HG02885 (cell line): ENCODE results near the gene FRMD4B.

Experiments
- ATAC-seq: cut with Tn5 transposase; IDR thresholded peaks from one replicate; pipeline ENCODE4 v1.9.1; 2021; ENCODE audit warnings: mild to moderate bottlenecking; ENCODE audit not compliant: unreplicated experiment, poor library complexity

Gene FRMD4B

DNA sequence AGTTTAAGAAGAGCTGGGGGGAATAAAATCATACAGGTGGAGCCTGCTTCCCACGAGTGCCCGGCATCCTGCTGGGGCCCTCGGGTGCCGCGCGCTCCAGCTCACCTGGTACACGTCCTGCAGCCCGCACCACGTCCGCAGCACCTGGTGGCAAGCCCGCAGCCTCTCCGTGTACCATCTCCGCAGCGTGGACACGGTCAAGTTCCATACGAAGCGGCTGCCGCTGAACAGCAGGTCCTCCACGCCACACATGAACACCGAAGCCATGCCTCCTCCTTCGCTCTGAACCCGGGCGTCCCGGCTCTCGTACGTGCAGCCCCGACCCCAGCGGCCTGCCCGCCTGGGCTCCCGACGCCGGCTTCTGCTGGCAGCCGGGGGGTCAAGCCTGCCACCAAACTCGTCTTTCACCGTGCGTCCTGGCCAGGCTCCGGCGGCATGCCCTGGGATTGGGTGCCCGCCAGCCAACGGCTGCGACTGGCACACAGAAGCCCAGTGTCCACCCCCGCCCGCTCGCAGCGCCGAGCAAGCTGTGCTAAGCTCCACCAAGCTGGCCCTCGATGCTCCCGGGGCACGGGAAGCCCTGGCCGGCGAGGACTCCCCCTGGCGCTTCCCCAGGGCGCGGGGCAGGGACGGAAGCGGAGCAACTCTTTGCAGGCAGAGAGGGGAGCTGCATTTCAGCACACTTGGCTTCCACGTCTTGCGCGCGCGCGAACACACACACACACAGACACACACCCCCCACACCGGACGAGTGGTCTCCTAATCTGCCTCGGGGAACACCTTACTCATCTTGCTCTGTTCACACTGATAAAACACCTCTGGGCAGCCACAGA lies at the start of gene FRMD4B:
Gene FRMD4B (minus strand): TSS at position 366 of the 833 bp plus-strand sequence. CDS start 99 bp downstream, at position 267.
- peak; percentile 53 for ATAC-seq

- ATAC-seq = peak; percentile 33
Observed at GRCh38 chr3:69433969-69434325, 48.1 kb upstream of the FRMD4B start.

- ATAC-seq = no peak
Observed at GRCh38 chr3:69433121-69433968, 47.5 kb upstream of the FRMD4B start.

DNA sequence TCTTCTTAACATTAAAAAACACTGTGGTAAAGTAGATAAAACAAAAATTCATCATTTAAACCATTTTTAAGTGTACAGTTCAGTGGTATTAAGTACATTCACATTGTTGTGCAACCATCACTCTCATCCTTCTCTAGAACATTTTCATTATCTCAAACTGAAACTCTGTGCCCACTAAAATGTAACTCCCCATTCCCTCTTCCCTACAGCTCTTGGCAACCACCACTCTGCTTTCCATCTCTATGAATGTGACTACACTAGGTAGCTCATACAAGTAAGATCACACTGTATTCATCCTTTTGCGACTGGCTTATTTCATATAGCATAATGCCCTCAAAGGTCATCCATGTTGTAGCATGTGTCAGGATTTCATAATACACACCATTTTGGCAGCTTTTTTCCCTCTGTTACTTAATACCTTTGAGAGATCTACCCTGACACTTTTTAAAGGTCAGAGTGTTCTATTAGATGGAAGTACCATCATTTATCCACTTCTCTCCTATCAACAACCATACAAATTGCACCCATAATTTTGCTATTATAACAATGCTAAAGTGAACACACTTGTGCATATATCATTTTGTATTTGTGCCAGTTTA lies 42.9 kb upstream of the FRMD4B start:
- no peak for ATAC-seq

DNA sequence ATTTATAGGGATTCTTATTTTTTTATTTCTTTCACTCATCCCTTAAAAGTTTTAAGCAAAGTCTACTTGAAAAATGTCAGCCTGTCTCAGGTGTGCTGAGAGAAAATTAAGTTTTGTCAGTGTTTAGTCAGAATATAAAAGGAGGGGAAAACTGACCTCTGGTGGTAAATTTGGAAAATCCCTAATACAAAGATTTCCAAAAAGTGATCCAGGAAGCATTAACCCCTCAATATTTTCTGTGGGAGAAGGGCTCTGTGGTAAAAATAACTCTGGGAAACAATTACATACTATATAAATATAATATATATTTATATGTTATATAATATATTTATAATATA lies 41.0 kb upstream of the FRMD4B start:
- no peak for ATAC-seq

- ATAC-seq = no peak
Observed at GRCh38 chr3:69426291-69426966, 40.5 kb upstream of the FRMD4B start.

DNA sequence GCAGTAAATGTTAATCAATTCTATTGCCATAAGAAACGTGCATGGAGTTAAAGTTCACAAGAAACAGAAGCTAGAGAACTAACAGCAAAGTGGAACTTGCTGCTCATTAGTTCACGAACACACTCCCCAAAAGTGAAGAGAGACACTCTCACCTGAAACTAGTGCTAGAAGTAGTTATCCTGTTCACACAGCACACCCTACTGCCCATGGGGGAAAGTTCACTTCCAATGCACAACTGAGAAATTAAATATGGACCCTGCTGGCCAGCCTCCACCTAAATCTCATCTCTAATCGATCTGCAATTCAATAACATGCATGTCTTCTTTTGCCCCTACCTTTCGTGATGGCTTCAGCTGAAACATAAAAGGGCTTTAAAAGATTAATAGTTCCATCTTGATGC lies 39.4 kb upstream of the FRMD4B start:
- ATAC-seq = peak; percentile 93

DNA sequence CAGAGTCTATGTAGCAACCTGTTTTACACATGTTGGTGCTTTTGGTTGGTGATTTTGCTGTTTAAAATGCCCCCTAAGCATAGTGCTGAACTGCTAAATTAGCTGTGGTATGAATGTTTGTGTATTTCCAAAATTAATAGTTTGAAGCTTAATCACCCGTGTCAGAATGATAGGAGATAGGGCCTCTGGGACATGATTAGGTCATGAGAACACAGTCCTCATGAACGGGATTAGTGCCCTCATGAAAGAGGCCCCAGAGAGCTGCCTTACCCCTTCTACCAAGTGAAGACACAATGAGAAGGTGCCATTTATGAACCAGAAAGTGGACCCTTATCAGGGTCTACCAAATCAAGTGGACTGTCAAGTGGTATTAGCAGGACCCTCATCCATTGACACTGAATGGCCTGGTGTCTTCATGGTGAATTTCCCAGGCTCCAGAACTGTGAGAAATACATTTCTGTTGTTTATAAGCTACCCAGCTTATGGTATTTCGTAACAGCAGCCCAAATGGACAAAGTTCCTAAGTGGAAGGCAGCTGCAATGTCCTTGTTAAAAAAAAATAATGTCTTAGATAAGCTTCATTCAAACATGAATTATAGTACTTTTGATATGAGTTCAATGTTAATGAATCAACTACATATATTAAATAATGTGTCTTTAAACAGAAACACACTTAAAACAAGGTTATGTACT lies 37.7 kb upstream of the FRMD4B start:
- ATAC-seq = no peak

GRCh38 chr3:69422751-69423150 lies 36.9 kb upstream of the FRMD4B start:
- no peak for ATAC-seq

DNA sequence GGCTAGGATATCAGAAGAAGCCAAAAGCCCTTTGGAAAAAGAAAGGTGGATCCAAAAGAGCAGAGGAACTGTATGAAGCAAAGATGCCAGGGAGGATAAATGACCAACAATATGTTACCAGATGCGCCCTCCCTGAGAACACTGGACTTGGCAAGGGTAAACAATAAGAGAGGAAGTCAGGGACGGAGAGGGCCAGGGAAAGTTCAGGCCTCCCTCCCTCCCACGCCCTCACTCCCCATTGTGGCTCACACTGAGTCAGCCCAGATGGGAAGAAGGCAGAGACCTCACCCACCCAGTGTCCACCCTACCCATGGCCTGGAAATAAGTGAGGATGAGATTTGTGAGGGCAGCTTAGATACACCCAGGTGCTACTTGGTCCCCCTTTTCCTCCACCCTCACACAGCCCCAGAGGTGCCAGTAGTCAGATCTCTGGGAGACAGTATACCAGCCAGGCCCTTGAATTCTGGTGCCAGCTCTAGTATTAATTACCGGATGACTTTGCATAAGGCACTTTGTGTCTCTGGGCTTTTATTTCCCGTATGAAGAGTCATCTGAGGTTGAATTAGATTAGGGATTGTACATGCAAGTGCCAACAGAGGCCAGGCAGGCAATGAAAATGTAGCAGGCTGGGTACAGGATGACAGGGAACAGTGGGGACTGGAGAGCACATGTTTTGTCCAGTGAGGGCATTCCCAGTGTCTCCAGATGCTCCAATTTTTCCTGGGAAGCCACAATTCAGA lies 35.1 kb upstream of the FRMD4B start:
- ATAC-seq = no peak

- no peak for ATAC-seq
Observed at GRCh38 chr3:69419276-69419675, 33.4 kb upstream of the FRMD4B start.

DNA sequence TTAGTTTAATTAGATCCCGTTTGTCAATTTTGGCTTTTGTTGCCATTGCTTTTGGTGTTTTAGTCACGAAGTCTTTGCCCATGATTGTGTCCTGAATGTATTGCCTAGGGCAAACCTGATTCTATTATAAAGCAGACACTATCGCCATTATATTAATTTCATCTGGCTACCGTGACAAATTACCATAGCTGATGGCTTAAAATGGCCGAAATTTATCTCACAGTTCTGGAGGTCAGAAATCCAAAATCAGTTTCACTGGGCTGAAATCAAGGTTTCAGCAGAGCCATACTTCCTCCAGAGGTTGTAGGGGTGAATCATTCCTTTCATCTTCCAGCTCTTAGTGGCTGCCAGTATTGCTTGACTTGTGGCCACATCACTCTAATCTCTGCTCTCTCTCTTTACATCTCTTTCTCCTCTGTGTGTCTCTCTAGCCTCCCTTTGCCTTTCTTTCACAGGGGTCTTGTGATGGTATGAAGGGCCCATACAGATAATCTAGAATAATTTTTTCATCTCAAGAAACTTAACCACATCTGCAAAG lies 31.7 kb upstream of the FRMD4B start:
- ATAC-seq = no peak

DNA sequence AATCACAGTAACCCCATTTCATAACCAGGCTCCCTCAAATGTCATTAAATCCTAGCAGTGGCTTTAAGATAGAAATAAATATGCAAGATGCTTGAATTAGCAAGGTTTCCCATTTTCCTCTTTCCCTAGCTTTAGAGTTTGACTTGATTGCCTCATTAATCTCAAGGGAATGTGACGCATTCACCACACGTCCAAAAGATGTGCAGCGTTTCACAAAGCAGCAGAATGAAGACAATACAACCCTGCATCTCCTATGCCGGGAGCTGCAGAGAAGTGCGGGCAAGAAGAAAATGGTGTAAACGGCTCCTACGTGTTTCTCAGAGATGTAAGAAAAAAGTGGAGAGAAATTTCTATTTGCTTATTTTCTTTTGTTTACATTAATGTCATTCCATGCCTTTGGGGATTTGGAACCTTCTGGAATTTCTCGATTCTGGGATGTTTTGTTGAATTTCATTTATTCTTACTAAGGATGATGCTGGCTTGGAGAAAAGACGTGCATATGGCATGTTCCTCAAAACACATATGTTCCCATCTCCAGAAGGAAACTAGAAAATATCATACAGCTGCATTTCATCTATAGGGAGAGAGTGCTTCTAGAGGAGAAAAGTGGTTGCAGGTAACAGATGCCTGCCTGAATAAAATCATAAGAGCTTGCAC lies 27.8 kb upstream of the FRMD4B start:
- no peak for ATAC-seq

DNA sequence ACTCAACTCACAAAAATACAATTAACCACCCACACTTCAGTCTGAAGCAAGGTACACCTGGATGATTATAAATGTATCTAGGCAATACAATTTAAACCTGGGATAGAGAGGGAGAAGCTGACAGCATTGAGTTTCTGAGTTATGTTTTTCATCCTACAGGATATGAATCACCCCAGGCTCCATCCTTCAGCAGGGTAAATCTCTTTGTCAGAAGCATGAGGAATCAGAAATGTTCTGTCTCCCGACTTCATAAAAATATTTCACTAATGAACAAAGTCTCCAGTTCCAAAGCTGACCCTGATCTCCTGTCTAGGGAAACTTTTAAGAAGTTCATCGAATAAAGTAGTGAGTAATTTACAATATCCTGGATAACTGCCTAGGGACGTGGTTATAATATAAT lies 25.5 kb upstream of the FRMD4B start:
- ATAC-seq = no peak

- peak; percentile 99 for ATAC-seq
Observed at GRCh38 chr3:69410301-69410700, 24.4 kb upstream of the FRMD4B start.

DNA sequence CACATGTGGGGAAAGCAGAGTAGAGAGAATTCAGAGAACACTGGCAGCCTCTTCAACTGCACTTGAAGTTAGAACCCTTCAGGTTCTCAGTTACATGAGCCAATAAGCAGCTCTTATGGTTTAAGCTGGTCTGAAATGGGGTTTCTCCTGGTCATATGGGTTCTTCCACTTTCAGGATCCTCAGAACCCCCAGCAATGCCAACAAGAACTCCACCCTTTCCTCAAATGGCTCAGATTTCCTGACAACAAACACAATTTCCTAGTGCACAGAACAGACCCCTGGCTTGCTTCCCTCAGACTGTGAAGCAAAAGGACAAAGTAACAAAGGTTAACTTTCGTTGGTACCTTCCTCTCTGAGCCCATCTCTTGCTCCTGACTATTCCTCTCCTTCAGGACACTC lies 23.9 kb upstream of the FRMD4B start:
- ATAC-seq = no peak

DNA sequence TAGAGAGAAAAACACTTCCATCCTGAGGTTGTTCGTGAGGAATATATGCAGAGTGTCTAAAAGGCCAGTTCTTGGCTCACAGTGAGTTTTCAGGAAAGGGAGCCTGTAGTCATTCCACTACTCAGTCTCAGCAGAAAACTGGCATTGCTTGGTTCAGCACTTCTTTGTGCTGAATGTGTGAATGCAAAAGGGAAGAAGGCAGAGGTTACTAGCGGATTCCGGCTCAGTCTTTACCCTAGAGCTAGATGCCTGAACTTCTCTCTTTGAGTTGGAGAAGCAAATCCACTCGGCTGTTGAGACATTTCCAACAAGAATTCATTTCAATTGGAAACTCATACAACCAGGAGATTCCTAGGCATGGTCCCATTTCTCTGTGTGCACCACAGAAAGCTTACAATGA lies 23.1 kb upstream of the FRMD4B start:
- ATAC-seq = no peak

DNA sequence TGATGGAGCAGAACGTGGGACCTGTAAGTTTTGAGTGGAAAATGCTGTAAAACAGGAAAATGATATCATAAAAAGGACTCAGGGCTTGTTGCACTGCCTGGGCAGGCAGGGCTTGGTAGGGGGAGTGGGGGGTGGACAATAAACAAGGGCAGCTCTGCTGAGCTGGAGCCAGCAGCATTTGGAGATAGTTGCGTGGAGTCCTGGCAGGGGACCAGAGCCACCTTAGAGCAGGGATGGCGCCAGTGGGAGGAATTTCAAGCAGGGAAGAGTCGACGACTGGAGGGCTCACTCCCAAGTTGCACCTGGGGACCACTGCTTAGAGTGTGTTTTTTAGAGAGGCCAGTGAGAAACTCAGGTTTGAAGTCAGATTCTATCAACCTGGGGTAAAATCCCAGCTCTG lies 22.7 kb upstream of the FRMD4B start:
- no peak for ATAC-seq

- no peak for ATAC-seq
Observed at GRCh38 chr3:69407908-69408307, 22.0 kb upstream of the FRMD4B start.
